ENCODE data around the gene FER1L5.

DNA sequence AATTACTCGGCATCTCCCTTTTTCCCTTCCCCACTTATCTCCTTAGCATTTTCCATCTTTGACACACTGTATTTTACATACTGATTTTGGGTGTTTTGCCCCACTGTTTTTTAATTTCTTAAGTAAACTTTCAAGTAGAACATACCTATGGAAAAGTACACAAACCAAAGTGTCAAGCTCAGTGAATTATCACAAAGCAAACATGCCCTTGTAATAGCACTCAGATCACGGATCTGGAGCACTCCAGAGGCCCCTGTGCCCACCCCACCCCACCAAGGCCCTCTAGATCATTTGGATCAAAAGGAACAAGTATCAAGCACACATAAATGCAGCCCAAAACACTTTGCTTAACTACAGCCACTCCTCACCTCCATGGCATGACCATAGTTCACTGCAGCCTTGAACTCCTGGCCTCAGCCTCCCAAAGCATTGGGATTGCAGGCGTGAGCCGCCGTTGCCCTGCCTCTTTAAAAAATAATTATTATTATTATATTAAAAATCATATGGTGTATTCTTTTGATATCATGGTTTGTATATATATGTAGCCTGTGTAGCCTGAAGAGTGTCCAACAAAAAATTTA lies 38.1 kb downstream of the FER1L5 start:
- TF ChIP-seq EZH2 (IDR thresholded peaks at IDR 0.05; ENCODE audit: borderline replicate concordance, low read length) = no peak
- TF ChIP-seq, protein P1, sequence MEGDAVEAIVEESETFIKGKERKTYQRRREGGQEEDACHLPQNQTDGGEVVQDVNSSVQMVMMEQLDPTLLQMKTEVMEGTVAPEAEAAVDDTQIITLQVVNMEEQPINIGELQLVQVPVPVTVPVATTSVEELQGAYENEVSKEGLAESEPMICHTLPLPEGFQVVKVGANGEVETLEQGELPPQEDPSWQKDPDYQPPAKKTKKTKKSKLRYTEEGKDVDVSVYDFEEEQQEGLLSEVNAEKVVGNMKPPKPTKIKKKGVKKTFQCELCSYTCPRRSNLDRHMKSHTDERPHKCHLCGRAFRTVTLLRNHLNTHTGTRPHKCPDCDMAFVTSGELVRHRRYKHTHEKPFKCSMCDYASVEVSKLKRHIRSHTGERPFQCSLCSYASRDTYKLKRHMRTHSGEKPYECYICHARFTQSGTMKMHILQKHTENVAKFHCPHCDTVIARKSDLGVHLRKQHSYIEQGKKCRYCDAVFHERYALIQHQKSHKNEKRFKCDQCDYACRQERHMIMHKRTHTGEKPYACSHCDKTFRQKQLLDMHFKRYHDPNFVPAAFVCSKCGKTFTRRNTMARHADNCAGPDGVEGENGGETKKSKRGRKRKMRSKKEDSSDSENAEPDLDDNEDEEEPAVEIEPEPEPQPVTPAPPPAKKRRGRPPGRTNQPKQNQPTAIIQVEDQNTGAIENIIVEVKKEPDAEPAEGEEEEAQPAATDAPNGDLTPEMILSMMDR (conservative IDR thresholded peaks at IDR 0.05 in 1 of 2, IDR thresholded peaks at IDR 0.05 in 1 of 2; ENCODE audit: extremely low read depth in 1 of 2, insufficient read depth in 1 of 2, low read depth in 1 of 2, low read length in 2 of 2) = no peak

All from mammary epithelial cell (primary cell).